Activated T-cell treated with anti-CD3 and anti-CD28 coated beads, Interleukin-2, amount 50 U/mL, for 1 hour (primary cell): Measurements from ENCODE around the gene RABGAP1L.
A peak's percentile ranks its signal among the peaks of the same experiment; 100 is the strongest.
"Not testable (repeated sequence)": the region's sequence is repeated elsewhere in the genome, so short reads cannot be mapped to it uniquely, and the experiment has no call there.

ENCODE experiments used
- DNase-seq: peaks from one replicate; pipeline ENCODE4 v3.0.0-alpha.2; 2020

RABGAP1L gene

DNA sequence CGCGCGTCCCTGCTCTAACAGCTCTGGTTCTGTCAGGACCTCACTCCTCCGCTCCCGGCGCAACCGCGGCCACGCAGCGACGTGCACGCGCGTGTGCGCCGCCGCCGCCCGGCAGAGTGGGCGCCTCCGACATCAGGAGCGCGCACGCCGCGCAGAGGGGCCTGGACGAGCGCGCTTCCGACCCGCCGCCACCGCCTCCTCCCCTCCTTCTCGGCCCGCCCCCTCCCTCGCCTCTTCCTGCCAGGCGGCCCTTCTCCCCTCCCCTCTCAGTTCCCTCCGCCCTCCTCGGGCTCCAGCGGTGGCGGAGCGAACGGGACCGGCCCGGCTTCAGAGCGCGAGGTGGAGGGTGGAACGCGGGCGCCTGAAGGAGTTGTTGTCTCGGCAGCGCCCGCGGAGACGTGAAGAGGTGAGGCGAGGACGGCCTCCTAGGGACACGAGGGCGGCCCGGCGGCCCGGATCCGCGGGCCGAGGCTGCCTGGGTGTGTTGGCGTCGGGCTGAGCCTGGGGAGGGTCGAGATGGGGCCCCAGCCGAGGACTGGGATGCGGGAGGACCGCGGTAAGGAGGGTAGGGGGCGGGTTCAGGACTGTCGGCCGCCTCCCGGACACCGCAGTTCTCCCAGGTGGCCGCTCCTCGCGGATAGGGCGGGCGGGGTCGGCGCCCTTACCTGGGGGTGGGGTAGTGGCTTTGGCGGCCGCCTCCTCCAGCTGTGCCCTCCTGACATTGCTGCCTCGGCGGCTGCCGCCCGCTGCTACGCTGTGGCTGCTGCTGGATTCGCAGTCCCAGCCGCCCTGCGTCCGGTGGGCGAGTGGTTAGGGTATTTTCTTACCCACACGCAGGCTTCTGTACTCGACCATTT is at the start of gene RABGAP1L:
RABGAP1L (plus strand) TSS at position 269 of the 857 bp plus-strand sequence.
- peak; percentile 93 for DNase-seq

DNA sequence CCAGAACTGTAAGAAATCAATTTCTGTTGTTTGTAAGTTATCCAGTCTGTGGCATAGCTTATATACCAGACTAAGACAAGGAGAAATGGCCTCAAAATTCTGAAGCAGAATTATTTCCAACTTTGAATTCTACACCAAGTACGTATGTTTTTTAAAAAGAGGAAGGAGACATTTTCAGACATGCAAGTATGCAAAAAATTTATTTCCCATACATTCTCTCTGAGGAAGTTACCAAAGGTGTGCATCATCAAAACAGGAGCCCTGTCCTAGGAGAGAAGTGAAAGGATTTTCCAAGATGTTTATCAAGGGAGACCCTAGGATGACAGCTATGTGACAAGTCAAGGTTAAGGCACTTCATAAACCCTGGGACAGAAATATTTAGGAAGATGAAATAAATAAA is 49.3 kb upstream of the RABGAP1L start:
- no peak for DNase-seq

DNA sequence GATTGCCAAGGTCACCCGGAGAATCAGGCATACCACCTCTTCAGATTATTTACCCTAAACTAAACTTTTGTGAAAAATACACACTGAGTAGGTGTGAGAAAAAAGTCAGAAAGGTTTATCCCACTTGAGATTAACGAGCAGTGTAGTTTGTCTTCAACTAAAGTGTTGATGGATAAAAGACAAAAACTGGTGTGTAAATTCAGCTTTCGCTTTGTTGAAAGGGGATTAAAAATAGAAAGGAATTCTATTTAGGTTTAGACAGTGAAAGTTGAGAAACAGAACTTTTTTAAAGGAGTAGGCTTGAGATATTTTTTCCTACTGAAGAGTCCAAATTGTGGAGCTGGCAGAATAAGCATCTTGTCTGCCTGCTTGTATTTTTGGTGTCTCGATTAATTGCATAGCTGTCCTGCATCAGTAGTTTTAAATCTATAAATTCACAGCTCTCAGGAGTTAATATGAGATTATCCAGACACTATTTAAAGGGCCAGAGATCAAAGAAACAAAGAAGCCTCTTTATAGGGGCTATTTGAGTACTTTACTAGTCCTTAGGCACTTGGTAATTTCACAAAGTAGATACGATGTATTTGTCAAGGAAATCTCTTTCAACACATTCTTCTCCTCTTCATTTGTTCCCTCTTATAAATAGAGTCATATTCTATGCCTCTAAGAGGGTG is 46.7 kb upstream of the RABGAP1L start:
- DNase-seq = no peak

DNA sequence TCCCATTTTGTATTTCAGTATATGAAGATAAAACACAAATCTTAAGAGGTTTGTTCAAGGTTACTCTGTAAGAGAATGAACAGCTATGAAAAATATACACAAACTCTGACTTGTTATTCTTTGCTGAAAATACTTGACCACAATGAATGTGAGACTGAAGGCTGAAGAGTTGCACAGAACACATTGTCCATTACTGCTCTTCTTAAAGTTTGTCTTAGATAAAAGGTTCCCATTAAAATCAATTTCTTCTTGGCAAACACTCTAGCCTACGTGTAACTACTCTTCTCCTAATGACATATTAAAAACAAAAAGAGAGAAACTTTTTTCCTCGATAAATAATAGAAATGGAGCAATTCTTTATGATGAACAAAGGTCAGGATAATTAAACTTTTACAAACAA is 45.2 kb upstream of the RABGAP1L start:
- DNase-seq = no peak

DNA sequence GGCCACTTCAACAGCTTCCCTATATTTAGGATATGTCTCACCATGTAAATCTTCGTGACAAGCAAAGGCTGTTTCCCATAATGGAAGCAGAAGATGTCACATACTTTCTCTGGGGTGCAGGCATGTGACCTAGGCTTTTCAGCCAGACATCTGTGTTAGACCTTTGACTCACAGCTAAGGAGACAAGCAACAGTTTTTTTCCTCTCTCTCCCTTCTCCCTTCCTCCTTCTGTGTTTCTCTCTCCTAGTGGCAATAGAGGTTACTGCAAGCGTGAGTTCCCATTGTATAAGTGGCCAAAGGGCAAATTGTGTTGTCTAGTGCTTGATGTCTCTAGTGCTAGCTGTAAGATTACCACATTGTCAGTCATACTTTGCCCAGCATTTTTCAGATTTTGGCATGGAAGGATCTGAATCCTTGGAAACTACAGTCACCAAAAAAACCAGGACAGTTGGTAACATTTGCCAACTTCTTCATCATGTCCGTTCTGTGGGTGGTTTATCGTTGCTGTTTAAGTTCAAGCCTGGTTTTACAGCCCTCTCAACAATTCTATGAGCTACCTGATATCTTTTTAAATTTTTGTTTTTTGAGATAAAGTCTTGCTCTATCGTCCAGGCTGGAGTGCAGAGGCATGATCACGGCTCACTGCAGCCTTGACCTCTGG is 44.4 kb upstream of the RABGAP1L start:
- no peak for DNase-seq

DNA sequence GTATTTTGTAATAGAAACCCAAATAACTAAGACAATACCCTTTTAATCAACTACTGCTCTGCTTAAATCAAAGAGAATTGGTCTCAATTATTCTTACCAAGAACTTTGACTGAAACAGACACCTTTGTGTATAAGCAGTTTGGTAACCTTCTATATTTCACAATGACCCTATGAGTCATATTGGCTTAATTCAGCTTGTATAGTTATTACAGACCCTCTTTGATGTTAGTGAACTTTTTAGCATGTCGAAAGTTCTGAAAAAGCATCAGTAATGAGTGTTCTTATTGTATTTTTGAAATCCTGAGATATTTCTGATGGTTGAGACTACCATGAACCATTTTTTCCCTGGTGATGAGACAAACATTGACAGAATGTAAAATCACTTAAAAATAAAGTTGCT is 43.3 kb upstream of the RABGAP1L start:
- no peak for DNase-seq

DNA sequence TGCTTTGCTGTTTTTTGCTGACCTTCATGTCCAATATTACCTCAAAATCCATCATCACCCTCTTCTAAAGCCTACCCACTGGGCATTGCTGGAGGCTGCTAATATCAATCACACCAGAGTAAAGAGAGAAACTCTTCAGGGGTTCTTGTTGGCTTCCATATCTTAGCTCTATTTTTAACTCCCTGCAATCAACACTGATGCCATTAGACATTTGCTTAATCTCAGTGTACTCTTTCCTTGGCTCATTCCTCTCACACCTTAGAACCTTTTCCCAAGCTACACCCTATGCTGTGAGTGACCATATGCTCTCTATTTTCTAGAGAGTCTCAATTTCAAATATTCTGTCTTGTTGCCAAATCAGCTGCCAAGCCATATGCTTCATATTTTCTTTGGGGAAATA is 40.6 kb upstream of the RABGAP1L start:
- DNase-seq = no peak

DNA sequence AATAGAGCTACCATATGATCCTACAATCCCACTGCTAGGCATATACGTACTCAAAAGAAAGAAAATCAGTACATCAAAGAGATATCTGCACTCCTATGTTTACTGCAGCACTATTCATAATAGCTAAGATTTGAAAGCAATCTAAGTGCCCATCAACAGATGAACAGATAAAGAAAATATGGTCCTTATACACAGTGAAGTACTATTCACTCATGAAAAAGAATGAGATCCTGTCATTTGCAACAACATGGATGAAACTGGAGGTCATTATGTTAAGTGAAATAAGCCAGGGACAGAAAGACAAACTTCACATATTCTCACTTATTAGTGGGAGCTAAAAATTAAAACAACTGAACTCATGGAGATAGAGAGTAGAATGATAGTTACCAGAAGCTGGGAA is 37.0 kb upstream of the RABGAP1L start:
- DNase-seq = not testable (repeated sequence)

DNA sequence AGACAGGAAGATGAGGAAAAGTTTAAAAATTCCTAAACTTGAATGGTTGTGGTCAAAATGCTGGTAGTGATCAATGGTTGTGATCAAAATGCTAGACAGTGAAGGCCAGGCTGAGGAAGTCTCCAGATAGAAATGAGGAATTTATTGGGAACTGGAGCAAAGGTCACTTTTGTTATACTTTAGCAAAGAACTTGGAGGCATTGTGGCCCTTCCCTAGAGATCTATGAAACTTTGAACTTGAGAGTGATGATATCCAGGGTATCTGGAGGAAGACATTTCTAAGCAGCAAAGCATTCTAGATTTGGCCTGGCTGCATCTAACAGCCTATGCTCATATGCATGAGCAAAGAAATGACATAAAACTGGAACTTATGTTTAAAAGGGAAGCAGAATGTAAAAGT is 35.5 kb upstream of the RABGAP1L start:
- DNase-seq = no peak

DNA sequence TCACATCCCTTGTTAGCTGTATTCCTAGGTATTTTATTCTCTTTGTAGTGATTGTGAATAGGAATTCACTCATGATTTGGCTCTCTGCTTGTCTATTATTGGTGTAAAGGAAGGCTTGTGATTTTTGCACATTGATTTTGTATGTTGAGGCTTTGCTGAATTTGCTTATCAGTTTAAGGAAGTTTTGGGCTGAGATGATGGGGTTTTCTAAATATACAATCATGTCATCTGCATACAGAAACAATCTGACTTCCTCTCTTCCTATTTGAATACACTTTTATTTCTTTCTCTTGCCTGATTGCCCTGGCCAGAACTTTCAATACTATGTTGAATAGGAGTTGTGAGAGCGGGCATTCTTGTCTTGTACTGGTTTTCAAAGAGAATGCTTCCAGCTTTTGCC is 32.1 kb upstream of the RABGAP1L start:
- DNase-seq = not testable (repeated sequence)

DNA sequence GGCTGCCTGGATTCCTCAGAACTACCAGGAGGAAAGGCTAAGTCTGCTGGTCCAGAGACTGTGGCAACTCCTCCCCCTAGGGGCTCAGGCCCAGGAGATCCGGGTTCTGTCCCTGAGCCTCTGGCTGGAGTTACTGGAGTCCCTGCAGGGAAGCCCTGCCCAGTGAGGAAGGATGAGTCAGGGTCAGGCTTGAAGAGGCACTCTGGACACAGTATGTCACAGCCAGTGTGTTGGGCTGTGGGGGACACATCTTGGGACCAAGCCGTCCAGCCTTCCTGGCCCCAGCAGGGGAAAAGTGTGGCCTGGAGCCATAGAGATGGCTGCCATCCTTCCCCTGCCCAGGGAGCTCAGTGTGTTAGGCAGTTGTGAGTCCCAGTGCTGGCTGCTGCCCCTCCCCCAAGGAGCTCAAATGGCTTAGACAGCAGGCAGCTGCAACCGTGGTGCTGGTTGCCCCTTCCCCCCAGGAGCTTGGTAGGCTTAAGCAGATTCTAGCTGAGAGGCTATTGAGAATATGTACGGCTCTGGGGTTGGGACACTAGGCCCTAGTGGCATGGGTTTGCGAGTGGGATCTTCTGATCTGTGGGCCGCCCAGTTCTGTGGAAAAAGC is 28.2 kb upstream of the RABGAP1L start:
- DNase-seq = no peak

DNA sequence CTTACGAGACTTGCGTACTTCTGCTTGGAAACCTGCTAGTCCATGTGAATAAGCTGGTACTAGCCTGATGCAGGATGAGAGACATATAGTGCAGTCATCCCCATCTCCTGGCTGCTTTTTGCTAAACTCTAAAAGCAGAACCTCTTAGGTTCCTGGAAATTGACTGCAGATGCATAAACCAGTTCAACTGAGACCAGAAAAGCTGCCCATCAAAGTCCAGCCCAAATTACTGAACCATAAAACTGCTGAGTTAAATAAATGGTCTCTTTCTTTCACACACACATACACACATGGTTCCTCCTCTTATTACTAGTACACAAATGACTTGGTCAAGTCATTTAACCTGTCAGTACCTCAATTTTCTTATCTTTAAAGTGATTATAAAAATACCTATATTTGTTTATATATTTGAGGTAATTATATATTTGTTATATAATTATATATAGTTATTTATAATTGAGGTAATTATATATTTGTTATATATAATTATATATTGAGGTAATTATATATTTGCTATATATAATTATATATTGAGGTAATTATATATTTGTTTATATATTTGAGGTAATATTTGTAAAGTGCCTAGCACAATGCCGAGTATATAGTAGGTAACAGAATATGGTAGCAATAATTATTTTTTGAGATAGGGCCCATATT is 25.2 kb upstream of the RABGAP1L start:
- no peak for DNase-seq

DNA sequence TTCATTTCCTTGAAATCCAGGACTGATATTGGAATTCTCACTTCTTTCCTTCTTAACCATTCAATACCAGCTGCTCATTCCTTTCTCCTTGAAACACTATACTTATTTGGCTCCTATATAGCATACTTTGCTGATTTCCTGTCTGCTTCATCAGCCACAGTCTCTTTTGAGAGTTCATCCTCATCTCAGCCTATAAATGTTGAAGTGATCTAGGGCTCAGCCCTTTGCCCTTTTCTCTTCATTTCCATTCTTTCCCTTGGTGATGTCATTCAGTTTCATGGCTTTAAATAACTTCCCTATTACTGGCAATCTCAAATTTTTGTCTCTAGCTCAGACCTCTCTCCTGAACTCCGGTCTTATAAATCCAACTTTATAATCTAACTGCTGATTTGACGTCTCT is 24.1 kb upstream of the RABGAP1L start:
- DNase-seq = no peak

DNA sequence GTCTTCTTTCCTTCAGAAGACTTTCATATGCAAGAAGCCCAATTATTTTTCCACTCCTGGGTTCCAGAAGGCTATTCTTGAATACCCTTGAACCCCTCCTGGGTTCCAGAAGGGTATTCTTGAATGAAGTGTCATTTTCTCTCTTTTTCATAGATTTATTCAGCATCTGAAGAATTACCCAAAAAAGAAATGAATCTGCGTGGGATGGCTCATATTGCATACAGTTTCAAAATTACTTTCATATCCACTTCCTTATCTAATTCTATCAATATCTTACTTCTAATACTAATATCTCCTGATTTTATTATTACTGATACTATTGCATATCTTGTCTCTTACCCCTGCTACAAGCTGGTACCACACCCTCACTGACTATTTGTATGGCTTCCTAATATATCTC is 22.6 kb upstream of the RABGAP1L start:
- DNase-seq = no peak

DNA sequence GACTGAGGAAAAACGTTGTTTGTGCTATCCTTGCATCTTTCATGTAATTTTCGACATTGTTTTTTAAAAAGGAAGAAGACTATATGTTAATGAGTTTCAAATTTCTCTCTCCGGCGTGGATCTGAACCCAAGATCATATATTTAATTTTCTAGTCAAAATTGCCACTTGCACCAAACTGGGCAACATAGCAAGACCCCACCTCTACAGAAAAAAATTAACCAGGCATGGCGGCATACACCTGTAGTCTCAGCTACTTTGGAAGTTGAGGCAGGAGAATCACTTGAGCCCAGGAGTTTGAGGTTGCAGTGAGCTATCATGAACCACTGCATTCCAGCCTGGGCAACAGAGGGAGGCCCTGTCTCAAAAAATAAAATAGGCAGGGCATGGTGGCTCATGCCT is 16.5 kb upstream of the RABGAP1L start:
- DNase-seq = no peak

DNA sequence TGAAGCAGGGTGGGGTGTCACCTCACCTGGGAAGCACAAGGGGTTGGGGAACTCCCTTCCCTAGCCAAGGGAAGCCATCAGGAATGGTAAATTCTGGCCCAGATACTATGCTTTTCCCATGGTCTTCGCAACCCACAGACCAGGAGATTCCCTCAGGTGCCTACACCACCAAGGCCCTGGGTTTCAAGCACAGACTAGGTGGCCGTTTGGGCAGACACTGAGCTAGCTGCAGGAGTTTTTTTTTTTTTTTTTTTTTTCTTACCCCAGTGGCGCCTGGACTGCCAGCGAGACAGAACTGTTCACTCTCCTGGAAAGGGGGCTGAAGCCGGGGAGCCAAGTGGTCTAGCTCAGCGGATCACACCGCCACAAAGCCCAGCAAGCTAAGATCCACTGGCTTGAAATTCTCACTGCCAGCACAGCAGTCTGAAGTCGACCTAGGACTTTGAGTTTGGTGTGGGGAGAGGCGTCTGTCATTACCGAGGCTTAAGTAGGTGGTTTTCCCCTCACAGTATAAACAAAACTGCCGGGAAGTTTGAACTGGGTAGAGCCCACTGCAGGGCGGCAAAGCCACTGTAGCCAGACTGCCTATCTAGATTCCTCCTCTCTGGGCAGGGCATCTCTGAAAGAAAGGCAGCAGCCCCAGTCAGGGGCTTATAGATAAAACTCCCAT is 15.5 kb upstream of the RABGAP1L start:
- not testable (repeated sequence) for DNase-seq

DNA sequence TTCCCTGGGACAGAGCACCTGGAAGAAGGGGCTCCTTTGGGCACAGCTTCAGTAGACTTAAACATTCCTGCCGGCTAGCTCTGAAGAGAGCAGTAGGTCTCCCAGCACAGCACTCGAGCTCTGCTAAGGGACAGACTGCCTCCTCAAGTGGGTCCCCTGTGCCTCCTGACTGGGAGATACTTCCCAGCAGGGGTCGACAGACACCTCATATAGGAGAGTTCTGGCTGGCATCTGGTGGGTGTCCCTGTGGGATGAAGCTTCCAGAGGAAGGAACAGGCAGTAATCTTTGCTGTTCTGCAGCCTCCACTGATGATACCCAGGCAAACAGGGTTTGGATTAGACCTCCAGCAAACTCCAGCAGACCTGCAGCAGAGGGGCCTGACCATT is 14.9 kb upstream of the RABGAP1L start:
- DNase-seq = not testable (repeated sequence)

DNA sequence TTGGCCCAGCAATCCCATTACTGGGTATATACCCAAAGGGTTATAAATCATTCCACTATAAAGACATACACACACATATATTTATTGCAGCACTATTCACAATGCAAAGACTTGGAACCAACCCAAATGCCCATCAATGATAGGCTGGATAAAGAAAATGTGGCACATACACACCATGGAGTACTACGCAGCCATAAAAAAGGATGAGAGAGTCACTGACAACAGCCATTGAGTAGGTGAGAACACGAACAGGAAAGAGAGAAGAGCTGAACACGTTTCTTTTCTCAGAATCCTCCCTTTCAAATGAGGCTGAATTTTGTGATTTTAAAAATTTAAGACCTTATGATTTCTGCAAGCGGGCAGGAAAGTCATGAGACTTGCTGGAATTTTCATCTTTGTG is 10.1 kb upstream of the RABGAP1L start:
- no peak for DNase-seq

DNA sequence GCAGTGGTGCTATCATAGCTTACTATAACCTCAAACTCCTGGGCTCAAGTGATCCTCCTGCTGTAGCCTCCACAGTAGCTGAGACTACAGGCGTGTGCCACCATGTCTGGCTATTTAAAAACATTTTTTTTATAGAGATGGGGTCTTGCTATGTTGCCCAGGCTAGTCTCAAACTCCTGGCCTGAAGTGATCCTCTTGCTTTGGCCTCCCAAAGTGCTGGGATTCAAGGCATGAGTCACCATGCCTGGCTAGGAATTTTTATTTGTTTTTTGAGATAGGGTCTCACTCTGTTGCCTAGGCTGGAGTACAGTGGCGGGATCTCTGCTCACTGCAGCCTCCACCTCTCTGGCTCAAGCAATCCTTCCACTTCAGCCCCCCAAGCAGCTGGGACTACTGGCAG is 8.8 kb upstream of the RABGAP1L start:
- DNase-seq = no peak

DNA sequence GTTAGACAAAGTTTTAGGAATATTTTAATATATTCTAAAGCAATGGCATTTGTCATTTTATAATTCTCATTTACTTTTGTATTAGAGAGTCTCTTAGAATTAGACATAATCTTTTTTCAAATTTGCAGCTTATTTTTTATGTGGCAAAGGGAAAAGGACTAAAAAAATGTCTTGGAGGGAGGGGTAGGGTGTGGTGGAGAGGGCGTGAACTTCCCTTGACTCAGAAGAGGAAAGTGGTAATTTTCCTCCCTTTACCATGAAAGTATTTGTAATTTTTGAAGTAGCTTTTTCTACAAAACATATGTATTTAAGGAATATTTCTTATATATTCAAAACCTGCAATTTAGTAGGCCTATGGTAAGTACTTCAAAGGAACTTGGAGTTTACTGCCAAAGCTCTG is 6.9 kb upstream of the RABGAP1L start:
- DNase-seq = no peak

DNA sequence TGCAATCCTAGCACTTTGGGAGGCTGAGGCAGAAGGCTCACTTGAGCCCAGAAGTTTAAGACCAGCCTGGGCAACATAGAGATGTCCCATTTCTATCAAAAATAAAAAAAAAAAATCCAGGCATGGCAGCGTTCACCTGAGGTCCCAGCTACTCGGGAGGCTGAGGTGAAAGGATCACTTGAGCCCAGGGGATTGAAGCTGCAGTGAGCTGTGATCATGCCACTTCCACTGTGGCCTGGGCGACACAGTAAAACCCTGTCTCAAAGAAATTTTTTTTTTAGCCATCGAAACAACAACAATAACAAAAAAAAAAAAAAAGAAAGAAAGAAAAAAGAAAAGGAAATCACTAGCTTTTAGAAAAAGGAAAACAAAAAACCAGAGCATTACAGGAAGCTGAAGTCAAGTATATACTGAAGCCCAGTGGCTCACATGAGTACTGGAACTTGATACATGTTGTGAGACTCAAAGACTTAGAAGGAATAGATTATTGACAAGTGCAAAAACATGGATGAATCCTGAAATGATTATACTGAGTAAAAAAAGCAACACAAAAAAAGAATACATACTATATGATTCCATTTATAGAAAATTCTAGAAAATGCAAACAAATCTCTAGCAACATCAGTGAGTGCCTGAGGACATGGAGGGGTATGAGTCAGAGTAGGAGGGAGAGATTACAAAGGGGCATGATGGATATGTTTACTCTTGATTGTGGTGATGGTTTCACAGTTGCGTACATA is 6.1 kb upstream of the RABGAP1L start:
- no peak for DNase-seq

DNA sequence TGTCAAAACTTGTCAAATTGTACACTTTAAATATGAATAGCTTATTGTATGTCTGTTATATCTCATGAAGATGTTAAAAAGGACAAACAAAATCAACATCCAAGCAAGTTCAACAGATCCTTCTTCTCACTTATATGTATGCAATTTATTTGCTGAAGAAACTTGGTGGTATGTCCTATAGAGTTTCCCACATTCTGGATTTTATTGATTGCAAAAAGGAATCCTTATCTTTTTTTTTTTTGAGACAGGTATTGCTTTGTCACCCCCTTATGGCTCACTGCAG is 5.6 kb upstream of the RABGAP1L start:
- no peak for DNase-seq
